ENCODE data around the gene FAAP20. TPM values are rescaled to one million over a fixed set of nuclear protein-coding genes. Genes with fewer than 3 reads are reported as not detected.

FAAP20 gene
- total RNA-seq, 1 donor from 2014 or later = 49.2 TPM

DNA sequence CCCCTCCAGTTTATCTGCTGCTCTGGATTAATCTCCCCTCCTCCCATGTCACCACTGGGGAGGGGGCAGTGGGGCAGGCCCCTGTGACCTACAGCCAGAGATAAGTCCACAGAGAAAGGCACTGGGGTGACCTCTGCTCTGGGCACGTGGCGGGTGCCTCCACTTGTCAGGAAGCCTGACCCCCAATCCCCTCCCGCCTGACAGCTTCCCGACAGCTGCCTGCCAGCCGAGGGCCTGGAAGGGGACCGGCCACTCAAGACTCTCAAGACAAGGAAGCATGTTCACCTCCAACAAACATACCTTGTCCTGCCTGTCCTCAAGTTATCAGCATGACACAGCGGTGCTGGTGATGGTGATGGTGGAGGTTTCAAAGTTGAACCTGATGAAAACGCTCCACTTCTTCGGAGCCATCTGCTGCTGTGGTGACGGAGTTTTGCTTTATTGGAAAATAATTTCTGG is 3.2 kb upstream of the FAAP20 start:
- intact Hi-C loops (cut with micrococcal nuclease) = loop anchor here (10.0 kb wide), 1 partner anchor 107 kb away; no protein-coding TSS in a partner anchor

DNA sequence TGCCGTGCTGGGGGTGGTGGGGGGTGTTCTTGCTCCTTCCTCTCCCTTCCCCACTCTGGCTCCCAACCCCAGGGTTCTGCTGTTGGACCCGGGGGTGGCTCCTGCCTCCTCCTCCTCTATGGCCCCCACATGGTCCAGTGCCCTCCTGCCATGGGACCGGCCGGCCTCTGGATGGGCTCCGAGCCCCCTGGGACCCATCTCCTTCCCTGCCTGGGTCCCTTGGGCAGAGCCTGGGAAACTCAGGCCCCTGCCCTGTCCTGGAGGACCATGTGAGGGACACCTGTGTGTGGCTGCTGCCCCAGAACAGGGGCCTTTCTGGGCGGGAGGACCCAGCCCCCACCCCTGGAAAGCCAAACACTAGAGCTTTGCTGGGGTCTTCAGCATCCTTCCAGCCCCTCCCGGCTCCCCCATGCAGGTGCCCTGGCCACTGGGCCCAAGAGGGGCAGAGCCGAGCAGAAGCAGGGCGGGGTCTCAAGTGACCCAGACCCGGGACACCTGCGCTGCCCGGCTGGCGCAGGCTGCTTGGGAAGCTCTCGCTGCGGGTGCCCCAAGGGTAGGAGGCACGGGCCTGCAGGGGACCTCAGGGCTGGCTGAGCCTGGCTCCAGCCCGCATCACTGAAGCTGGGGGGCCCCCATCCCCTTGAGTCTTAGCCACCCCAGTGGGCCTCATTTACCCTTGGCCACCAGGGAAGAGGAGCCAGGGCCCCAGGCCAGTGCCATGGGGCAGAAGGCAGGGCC is 2.5 kb upstream of the FAAP20 start:
- intact Hi-C loops (cut with micrococcal nuclease) = loop anchor here (10.0 kb wide), 1 partner anchor 108 kb away; no protein-coding TSS in a partner anchor

DNA sequence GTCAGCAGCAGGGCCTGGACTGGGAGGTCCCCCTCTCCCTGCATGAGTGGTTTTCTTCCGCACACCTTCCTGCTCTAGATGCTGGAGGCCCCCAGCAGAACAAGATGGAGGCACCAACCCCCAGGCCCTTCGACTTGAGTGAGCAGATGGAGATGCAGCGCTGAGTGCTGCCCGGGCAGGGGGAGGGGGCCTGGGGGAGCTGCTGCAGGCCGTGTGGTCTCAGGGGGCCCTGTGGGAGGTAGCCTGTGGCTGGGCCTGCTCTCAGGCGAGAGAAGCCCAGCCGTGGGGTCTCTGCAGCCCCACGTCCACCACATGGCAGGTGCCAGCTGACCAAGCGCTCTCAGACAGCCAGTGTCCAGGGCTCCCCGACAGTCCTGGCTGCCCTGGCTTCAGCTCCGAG is 1.2 kb upstream of the FAAP20 start:
- intact Hi-C loops (cut with micrococcal nuclease) = loop anchor here (1.0 to 10.0 kb wide), 4 partner anchors 10 to 351 kb away; partner anchors contain the start of gene PEX10

DNA sequence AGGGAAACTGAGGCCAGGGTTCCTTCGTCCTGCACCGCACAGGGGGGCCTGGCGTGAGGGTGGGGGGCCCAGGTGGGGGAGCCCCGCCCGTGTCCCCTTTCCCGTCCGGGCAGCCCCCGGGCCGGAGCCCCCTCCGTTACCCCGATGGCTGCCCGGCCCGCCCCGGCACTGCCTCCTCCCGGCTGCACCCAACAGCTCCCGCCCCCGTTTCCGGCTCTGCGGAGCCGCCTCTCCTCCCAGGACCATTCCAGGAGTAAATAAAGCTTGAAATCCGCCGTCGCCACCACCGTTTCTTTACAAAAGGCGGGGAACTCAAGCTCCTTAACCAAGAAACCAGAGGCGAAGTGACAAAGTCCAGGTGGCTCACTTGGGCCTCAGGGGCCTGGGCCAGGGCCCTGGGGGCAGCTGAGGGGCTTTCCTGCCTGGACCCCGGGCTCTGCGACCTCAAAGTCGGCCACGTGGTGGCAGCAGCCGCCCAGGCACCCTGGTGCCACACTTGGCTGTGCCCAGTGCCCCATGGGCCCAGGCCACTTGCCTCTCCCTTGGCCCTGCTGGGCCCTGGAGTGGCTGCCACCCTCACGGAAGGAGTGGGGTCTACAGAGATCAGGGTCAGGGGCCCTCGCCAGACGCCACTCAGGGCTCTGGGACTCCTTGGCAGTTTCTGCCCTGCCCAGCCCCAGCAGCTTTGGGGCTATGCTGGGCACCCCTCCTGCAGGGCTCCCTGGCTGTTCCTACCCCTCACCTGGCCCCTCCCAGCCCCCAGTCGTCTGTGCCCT is 514 bp upstream of the FAAP20 start:
- intact Hi-C loops (cut with micrococcal nuclease) = loop anchor here (1.0 to 10.0 kb wide), 4 partner anchors 10 to 352 kb away; partner anchors contain the start of gene PEX10

DNA sequence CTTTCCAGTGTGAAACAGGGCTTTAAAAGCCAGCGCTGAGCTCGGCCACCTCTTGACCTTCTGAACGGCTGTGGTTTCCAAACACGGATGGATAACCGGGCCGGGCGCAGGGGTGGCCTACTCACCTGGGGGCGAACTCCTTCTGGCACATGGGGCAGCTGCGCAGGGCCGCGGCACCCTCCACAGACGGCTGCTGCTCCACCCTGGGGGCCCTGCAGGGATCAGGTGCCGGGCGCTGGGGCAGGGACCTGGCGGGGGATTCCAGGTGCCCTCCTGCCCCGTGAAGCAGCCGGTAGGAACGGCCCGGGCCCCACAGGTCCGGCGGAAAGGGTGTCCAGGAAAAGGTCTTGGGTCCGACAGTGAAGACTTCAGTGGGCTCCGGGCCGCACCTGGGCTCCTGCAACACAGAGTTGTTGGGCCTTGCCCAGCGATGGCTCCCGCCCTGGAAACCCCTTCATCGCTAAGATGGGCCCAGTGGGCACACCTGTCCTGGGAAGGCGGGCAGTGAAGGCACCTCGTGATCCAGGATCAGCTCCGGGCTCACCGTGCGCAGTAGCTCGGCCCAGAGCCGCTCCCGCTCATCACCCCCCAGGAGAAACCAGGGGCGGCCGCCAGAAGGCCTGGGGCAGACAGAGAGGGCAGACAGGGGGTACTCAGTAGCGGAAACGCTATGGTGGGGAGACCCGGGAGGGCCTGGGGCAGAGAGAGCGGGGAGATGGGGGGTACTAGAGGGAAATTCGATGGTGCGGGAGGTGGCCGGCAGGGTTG is 874 bp downstream of the FAAP20 start:
- intact Hi-C loops (cut with micrococcal nuclease) = loop anchor here (2.0 to 10.0 kb wide), 2 partner anchors 111 to 353 kb away; no protein-coding TSS in a partner anchor

DNA sequence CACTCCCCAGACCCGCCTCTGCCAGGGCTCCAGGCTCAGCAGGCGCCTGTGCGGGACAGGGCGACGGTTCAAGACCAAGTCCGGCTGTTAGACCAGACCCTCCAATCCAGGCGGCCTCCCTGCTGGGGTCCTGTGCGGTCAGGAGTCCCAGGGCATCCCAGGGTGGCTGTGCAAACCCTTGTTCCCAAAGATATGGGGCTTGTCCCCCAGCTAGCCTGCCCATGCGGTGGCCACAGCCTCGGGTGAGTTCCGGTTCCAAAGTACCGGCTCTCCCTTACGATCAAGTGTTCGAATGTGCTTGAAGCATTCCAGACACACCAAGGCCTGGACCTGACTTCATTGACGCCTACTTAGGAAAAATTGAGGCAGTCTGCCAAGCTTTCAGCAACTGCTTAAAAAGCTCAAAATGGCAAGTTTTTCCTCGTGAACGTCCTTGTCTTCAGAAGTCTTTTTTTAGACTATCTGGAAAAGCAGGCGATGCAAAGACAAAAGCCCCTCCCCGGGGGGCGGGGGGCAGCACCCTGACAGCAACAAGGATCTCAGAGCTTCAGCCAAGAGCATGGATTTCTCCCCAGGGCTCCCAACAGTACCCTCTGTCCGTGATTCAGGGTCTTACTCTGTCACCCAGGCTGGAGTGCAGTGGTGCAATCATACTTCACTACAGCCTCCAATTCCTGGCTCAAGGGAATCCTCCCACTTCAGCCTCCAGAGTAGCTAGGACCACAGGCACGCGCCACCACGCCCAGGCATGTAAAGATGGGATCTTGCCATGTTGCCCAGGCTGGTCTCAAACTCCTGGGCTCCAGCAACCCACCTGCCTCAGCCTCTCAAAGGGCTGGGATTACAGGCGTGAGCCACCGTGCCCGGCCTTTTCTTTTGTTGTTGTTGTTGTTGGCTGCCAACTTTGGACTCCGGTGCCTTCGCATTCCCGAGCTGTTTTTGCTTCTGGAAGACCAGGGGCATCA is 2.3 kb downstream of the FAAP20 start:
- intact Hi-C loops (cut with micrococcal nuclease) = loop anchor here (10.0 kb wide), 1 partner anchor 112 kb away; no protein-coding TSS in a partner anchor

DNA sequence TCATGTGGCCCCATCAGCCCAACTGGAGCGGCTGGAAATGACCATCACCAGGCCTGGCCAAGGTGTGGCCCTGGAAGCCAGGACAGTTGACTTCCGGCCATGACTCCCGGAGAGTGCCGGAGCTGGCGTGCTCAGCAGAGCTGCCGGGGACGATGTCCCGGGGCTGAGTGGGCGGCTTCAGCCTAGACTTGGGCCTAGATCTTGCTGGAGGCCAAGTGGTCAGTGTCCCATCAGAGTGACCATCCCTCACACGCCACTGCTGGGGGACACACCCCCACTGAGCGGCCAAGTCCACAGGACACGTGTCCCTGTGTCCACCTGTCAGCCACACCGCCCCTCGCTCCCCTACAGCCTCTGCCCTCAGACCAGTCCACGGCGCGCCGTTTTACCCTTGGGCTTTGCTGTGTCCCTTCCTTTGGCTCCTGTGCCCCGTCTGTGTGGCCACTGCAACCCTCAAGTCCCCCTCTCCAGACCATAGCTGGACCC is 4.0 kb downstream of the FAAP20 start:
- intact Hi-C loops (cut with micrococcal nuclease) = loop anchor here (10.0 kb wide), 1 partner anchor 114 kb away; no protein-coding TSS in a partner anchor

DNA sequence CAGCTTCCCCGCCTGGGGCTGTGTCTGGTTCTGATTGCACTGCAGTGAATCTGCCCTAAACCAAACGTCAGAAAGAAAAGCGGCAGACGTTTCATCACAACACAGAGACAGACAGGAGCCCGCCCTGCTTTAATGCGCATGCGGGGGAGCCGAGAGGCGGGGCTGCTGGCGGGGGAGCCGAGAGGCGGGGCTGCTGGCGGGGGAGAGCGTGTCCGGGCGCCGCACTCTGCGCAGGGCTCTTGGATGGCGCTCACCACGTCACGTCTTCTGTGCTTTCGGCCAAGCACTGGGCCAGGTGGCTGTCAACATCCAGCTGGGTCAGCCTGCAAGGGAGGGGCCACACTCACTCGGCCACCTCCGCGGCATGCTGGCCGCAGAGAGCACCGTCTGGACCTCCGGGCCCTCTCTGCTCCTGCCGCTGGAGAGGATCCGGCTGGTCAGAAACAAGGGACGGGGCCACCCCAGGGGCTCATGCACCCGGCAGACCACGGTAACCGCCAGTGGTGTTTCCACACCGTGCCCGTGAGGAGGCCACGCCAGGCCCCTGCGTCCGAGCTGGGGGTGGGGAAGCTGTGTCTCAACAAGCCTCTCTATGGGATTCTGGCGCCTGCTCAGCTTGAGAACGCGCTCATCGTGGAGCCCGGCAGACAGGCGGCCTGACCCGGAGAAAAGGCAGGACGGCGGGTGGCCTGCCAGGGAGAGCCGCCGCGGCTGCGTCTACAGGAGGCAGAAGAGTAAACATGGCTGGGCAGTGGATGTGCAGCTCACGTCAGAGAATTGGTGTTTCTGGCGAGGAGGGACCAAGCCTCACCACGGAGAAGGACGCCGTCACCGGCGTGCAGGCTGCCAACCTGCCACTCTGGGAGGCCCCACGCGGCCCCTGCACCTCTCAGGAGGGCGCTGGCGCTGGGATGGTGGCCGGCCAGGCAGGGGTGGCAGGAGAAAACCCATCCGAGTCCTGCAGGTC is 4.8 kb downstream of the FAAP20 start:
- intact Hi-C loops (cut with micrococcal nuclease) = loop anchor here (10.0 kb wide), 1 partner anchor 115 kb away; no protein-coding TSS in a partner anchor

DNA sequence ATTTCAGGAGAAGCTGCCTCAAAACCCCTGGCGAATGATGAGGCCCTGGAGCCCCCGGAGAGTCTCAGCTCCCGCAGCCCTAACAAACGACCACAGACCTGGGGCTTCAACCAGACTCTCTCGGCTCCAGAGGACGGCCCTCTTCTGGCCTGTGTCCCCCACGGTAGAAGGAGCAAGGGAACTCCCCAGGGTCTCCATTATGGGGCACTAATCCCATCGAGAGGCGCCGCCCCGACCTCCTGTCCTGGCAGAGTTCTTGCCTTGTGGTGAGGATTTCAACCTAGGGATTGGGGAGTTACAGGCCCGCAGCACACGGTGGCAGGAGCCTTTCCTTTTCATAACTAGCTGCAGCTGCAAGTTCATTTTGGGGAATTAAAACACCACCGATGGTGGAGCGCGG is 6.2 kb downstream of the FAAP20 start:
- intact Hi-C loops (cut with micrococcal nuclease) = no loop called here

DNA sequence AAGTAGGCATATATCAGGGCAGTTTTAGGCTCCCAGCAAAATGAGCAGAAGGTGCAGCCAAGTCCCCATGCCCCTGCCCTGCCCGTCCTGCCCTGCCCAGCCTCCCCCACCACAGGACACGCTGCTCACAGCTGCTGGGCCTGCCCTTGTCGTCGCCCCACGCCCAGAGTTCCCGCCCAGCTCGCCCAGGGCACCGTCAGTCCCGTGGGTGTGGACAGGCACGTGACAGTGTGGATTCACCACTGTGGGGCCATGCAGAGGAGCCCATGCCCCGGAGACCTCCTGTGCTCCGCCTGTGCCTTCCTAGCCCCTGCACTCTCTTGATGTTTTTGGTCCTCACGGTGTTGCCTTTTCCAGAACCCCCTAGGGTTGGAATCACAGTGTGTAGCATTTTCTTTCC is 7.0 kb downstream of the FAAP20 start:
- intact Hi-C loops (cut with micrococcal nuclease) = no loop called here

DNA sequence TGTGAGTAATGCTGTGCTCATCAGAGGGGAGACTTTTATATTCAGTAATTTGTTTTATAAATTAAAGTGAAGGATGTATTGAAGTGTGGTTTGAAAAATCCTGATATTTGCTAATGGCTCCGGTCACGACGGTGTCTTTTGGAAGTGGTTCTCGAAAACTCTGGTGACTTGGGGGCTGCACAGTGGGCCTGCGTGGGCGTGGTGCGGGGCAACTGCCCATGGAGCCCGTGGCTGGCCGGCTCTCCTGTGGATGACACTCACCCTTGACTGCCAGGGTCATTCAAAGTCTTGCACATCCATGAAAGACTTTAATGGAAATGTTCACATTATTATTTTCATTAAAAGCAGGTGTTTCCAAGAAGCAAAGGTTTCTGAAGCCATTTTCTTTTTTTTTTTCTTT is 7.7 kb downstream of the FAAP20 start:
- intact Hi-C loops (cut with micrococcal nuclease) = no loop called here

DNA sequence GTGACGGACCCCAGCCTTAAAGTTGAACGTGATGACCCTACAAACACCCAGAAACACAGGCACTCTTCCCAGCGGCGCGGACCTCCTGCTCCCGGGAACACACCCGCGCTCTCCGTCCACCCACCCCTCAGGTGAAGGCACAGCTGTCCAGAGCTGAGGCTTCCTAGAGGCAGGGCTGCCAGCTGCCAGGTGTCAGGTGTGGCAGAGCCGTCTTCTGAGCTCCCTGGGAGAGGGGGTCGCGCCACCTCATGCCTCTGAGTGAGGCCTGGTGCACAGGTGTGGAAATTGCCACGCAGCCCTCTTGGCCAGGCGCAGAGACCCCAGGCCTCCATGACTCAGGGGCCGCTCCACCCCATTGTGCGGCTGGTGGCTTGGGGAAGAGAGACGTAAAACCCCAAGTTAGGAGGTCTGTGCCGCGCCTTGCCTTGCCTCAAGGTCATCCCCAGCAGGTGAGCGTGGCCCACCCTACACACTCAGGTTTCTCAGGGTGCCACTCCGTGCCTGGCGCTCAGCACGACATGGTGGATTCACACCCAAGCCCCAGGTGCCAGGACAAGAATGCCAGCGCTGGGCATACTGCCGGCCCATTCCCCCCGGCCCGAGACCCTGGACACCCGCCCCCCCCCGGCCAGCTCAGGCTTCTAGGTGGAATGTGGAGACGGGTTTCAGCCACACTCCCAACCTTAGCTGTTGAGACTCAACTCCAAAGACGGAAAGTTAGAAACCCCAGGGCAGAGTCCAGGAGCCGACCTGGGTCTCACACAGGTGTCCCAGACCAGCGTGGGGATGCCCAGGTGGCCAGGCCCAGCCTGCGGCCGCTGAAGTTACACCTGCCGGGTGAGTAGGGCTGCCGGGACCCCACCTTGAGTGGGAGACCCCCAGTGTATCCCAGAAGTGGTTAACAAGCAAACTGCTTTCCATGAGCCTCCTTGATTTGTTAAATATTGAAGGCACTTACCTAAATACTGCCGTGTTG is 8.4 kb downstream of the FAAP20 start:
- intact Hi-C loops (cut with micrococcal nuclease) = no loop called here

DNA sequence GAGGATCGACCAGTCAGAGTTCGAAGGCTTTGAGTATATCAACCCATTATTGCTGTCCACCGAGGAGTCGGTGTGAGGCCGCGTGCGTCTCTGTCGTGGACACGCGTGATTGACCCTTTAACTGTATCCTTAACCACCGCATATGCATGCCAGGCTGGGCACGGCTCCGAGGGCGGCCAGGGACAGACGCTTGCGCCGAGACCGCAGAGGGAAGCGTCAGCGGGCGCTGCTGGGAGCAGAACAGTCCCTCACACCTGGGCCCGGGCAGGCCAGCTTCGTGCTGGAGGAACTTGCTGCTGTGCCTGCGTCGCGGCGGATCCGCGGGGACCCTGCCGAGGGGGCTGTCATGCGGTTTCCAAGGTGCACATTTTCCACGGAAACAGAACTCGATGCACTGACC is 9.6 kb downstream of the FAAP20 start:
- intact Hi-C loops (cut with micrococcal nuclease) = no loop called here

DNA sequence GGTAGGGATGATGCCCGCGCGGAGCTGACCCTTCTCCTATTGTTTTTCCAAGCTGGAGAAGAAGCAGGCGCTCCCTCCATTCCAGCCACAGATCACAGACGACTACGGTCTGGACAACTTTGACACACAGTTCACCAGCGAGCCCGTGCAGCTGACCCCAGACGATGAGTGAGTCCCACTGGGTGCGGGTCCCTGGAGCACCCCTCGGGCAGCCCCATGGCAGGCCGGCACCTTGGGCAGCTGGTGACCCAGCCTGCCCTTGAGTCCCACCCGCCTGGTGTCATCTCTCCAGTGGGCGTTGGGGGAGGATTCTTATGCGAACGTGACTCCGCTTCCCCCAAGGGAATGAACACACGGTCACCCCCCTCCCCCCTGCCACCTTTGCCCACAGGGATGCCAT is 10.0 kb downstream of the FAAP20 start:
- intact Hi-C loops (cut with micrococcal nuclease) = no loop called here

DNA sequence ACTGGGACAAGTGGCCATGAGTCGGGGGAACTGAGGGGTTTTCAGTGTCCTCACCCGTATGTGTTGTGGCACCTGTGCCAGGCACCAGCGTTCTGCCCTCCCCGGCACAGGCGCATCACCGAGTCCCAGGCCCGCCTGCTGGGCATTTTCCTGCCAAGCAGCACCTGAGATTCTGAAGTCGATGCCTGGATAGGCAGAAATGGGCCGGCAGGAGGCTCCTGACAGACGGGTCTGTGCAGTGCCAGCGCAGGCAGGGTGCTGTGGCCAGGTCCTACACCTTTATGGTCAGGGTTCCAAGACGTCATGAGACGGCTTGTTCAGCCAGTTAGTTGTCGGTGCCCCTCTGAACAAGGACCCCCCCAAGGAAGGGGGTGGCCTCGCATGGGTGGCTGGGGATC is 10.6 kb downstream of the FAAP20 start:
- intact Hi-C loops (cut with micrococcal nuclease) = no loop called here

DNA sequence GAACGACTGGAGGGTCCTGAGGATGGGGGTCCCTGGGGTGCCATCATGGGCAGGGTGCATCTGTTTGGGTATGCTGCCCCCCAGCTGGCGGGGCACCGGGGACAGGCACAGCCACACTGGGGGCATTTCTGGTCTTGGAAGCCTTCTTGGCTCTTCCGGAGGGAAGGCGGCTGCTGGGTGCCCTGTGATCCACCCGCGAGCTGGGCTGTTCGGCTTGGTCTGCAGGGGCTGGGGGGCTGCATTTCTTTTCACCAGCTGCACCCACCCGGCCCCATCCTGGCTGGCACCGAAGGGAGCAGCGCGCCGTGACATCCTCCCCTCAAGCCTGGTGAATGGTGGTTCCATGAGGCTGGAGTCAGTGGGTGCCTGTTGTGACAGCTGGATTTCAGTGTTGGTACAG is 12.2 kb downstream of the FAAP20 start:
- intact Hi-C loops (cut with micrococcal nuclease) = no loop called here

DNA sequence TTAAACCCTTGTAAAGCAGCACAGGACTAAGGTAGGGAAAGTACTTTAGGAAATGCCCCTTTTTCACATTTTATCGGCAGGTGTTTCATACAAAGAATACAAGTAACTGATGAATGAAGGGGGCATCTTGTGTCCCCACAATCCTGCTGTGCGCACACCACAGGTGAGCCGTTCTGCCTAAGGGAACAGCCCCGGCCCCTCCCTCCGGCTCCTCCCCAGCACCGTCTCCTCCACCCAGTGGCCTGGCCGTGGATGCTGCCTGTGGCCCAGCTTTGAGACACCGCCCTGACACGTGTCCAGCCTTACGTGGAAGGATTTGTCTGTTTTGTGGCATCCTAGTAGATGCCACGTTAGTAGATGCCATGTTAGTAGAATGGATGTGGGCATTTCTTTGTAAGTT is 12.8 kb downstream of the FAAP20 start:
- intact Hi-C loops (cut with micrococcal nuclease) = no loop called here

DNA sequence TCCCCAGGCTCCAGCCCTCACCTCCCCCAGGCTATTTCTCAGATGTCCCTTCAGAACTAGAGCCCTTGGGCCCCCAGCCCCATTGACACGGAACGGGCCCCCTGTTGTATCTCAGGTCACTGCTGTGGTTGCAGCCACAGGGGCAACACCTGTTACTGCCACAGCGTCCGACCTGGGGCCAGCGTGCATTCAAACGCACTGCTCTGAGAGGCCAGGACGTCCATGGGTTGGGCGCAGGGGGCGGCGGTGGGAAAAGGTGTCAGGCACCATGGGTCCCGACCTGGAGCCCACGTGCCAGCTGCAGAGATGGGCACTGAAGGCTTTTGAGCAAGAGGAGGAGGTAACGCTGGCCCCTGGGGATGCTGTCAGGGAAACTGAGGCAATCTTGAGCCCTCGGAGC is 13.3 kb downstream of the FAAP20 start:
- intact Hi-C loops (cut with micrococcal nuclease) = no loop called here
